DND-41 (cell line): Measurements from ENCODE around the gene VAV3.

ENCODE experiments used
- ATAC-seq: fragments of 200-7000 bp; cut with Tn5 transposase; 3 replicates; pipeline ENCODE4 v1.9.1; 2021; ENCODE audit warnings: low read depth; ENCODE audit not compliant: insufficient read depth
- DNase-seq: peaks from one replicate; pipeline ENCODE4 v3.0.0-alpha.2; 2020
- H2AFZ ChIP-seq: 2 replicates; pipeline ENCODE4 v1.6.0; 2012; ENCODE audit warnings: low read depth, low read length
- H3K27ac ChIP-seq: 2 replicates; pipeline ENCODE4 v1.5.1; 2012; ENCODE audit warnings: low read length, inconsistent platforms
- H3K27me3 ChIP-seq: fragments of 200-600 bp; sonication (generic); 2 replicates; pipeline ENCODE4 v1.6.0; 2012; ENCODE audit warnings: low read length, mild to moderate bottlenecking, inconsistent platforms; ENCODE audit not compliant: insufficient read depth, poor library complexity
- H3K36me3 ChIP-seq: 2 replicates; pipeline ENCODE4 v1.5.1; 2012; ENCODE audit warnings: low read length, inconsistent platforms; ENCODE audit not compliant: insufficient read depth
- H3K4me1 ChIP-seq: 2 replicates; pipeline ENCODE4 v1.5.1; 2012; ENCODE audit warnings: mild to moderate bottlenecking, low read length; ENCODE audit not compliant: insufficient read depth
- H3K4me2 ChIP-seq: 2 replicates; pipeline ENCODE4 v1.6.0; 2012; ENCODE audit warnings: mild to moderate bottlenecking, moderate library complexity, low read length, inconsistent platforms; ENCODE audit not compliant: insufficient read depth
- H3K4me3 ChIP-seq, 2 experiments: fragments of 200-600 bp in 1 of 2; shearing (Covaris generic) in 1 of 2; 2 replicates each; pipeline ENCODE4 v1.5.1; 2012 to 2016; ENCODE audit warnings: inconsistent platforms in 2 of 2, low read length in 2 of 2, mild to moderate bottlenecking in 2 of 2, low read depth in 1 of 2, moderate library complexity in 1 of 2
- H3K79me2 ChIP-seq: 2 replicates; pipeline ENCODE4 v1.6.0; 2012; ENCODE audit warnings: low read length, inconsistent platforms; ENCODE audit not compliant: insufficient read depth
- H3K9ac ChIP-seq: 2 replicates; pipeline ENCODE4 v1.6.0; 2012; ENCODE audit warnings: low read depth, mild to moderate bottlenecking, inconsistent platforms, low read length, moderate library complexity
- H3K9me3 ChIP-seq: 2 replicates; pipeline ENCODE4 v1.5.1; 2012; ENCODE audit warnings: low read length, moderate library complexity, mild to moderate bottlenecking, inconsistent platforms; ENCODE audit not compliant: insufficient read depth, severe bottlenecking
- H4K20me1 ChIP-seq: 2 replicates; pipeline ENCODE4 v1.6.0; 2012; ENCODE audit warnings: low read length; ENCODE audit not compliant: insufficient read depth
- CTCF ChIP-seq: IDR thresholded peaks from 2 replicates; pipeline ENCODE4 v1.5.1; 2012; ENCODE audit warnings: borderline replicate concordance, low read length, moderate library complexity, mild to moderate bottlenecking; ENCODE audit not compliant: poor library complexity, severe bottlenecking; ENCODE audit errors: extremely low read depth
- EZH2 ChIP-seq: IDR thresholded peaks from 3 replicates; pipeline ENCODE4 v1.6.1; 2012; ENCODE audit warnings: borderline replicate concordance, low read depth, mild to moderate bottlenecking, moderate library complexity, low read length, inconsistent platforms; ENCODE audit not compliant: severe bottlenecking

VAV3 gene

GRCh38 chr1:107525145-107525544, 439.8 kb downstream of the VAV3 start:
- no peak overlapping the region for H3K27ac ChIP-seq
- H3K9me3 ChIP-seq, result no peaks in the 10 kb centered on the region
- peaks cover 27% of the 10 kb centered on the region for H3K4me1 ChIP-seq
- no peak overlapping the region for H3K4me3 ChIP-seq
- H3K79me2 ChIP-seq, result no peaks in the 10 kb centered on the region
- H3K9ac ChIP-seq, result no peak overlapping the region
- no peak overlapping the region for H3K4me2 ChIP-seq
- no peaks in the 10 kb centered on the region for H4K20me1 ChIP-seq
- TF ChIP-seq CTCF (no peak), EZH2 (no peak)
- DNase-seq (peak; percentile 32), ATAC-seq (peak; percentile 63)
- H3K36me3 ChIP-seq, result no peaks in the 10 kb centered on the region
- no peaks in the 10 kb centered on the region for H3K27me3 ChIP-seq
- H2AFZ ChIP-seq, result 0 out of 2 replicates have a peak overlapping the region, but pooled peaks have one; percentile 3

GRCh38 chr1:107524301-107524700, 440.7 kb downstream of the VAV3 start:
- Histone ChIP-seq H3K4me1 (peaks cover 27% of the 10 kb centered on the region), H4K20me1 (no peaks in the 10 kb centered on the region), H3K27me3 (no peaks in the 10 kb centered on the region), H3K36me3 (no peaks in the 10 kb centered on the region), H3K79me2 (no peaks in the 10 kb centered on the region), H2AFZ (no peak overlapping the region), H3K4me2 (no peak overlapping the region), H3K9me3 (no peaks in the 10 kb centered on the region), H3K9ac (no peak overlapping the region), H3K4me3 (no peak overlapping the region), H3K27ac (no peak overlapping the region)
- TF ChIP-seq CTCF (no peak), EZH2 (no peak)
- ATAC-seq (no peak), DNase-seq (no peak)

GRCh38 chr1:107523736-107524135, 441.2 kb downstream of the VAV3 start:
- DNase-seq, result no peak

More at GRCh38 chr1:107523736-107524135, 441.2 kb downstream of the VAV3 start:
- Histone ChIP-seq H4K20me1 (no peaks in the 10 kb centered on the region), H2AFZ (no peak overlapping the region), H3K9me3 (no peaks in the 10 kb centered on the region), H3K4me3 (no peak overlapping the region), H3K27ac (no peak overlapping the region), H3K4me2 (no peak overlapping the region), H3K27me3 (no peaks in the 10 kb centered on the region), H3K36me3 (no peaks in the 10 kb centered on the region), H3K9ac (no peak overlapping the region), H3K4me1 (peaks cover 27% of the 10 kb centered on the region), H3K79me2 (no peaks in the 10 kb centered on the region)
- TF ChIP-seq EZH2, result no peak
- TF ChIP-seq CTCF, result no peak
- no peak for ATAC-seq
